Measurements from ENCODE around the gene GPR89B.
A peak's percentile ranks its signal among the peaks of the same experiment; 100 is the strongest.
"Not testable (repeated sequence)": the region's sequence is repeated elsewhere in the genome, so short reads cannot be mapped to it uniquely, and the experiment has no call there.

GPR89B gene

GRCh38 chr1:148032690-148033089 lies 104.5 kb downstream of the GPR89B start:
- not testable (repeated sequence) for DNase-seq (ENCODE audit: low read depth in 2 of 2)

- not testable (repeated sequence) for DNase-seq (ENCODE audit: low read depth in 2 of 2)
Measured at GRCh38 chr1:148033147-148033546, 104.9 kb downstream of the GPR89B start.

DNA sequence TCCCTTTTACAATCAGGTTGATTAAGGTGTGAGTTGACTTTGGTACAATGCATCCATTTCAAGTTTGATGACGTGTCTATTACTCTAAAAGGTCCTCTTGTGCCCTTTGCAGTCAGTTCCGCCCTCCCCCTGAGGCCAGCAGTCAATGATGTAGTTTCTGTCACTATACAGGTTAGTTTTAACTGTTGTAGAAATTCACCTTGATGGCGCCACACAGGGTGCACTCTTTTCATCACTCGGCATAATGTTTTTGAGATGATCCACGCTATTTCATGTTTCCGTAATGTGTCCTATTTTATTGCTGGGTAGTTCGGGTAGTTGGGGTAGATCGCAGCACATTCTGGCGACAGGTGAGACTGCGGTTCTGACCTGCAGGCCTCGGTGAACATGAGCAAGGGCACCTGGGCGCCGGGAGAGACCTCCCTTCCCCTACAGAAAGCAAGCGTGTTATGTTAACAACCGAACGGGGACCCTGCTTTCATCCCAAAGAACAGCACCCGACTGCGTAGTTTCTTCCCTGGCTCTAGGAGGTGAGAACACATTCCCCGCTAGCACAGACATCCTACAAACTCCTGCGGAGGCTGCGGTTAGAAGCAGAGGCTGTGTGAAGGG lies 109.7 kb downstream of the GPR89B start:
- DNase-seq (ENCODE audit: low read depth in 2 of 2): not testable (repeated sequence)

DNA sequence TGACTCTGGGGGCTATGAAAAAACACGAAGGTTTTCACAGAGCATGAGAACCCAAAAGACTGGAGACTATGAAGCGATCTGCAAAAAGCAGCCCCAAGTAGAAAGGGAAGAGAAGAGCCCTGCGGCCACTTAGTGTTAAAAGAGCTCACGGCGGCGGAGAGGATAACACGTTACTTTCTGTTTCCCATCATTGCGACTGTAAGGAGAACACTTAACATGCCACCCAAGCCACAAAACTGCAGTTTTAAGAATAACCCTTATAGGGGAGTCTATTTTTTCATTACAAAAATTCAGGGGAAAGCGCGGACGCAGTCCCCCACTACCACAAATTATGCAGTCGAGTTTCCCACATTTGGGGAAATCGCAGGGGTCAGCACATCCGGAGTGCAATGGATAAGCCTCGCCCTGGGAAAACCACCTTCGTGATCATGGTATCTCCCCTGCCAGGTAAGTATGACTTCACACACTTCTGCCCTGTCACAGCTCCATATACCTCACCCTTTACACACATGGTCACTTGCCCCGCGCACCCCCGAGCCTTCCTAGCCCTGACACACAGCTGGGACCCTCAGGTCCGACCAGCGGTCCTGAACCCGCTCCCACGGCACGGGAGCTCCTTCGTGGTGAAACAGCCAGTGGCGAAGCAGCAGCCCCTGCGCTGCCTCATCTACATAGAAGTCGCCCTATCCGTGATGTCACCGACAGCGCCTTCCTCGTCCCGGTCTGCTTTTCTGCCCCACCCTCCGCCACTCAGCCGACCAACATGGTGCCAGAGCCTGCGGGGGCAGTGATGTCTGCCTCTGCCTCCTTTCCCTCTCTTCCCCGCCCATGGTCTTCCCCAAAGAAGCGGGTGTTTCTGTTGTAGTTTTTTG lies 110.5 kb downstream of the GPR89B start:
- peak; percentile 30 to 37 for DNase-seq (ENCODE audit: low read depth in 2 of 2)
